ENCODE measurements around the gene QSOX2. TPM values are rescaled to one million over a fixed set of nuclear protein-coding genes. Genes with fewer than 3 reads are reported as not detected.

QSOX2 gene
- total RNA-seq, 2 donors from 2014 or later: 4.3 to 12.2 TPM

DNA sequence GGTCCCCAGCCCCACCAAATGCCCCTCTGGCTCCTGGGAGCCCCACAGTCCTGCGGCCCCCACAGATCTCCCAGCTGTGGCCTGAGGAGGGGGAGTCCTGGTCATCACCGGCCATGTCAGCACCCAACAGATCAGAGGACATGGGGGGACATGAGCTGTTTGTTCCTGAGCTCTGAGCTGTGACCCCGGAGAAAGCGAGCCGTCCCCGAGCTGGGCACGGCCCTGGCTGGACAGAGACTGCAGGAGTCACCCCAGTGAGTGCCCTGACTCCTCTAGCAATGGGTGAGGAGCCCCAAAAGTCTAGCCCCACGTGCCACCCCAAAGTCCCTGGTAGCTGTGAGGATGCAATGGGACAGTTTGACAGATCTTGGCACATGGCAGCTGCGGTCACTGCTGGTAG lies 32.6 kb upstream of the QSOX2 start:
- H3K4me1 ChIP-seq (replicated peaks): no peaks in the 10 kb centered on the region
- TF ChIP-seq POLR2A (IDR thresholded peaks at IDR 0.05) (no peak), CTCF (IDR thresholded peaks at IDR 0.05) (no peak), POLR2AphosphoS5 (IDR thresholded peaks at IDR 0.05) (no peak)
- peaks cover 2% of the 10 kb centered on the region for H3K27me3 ChIP-seq (replicated peaks; ENCODE audit: insufficient read depth)
- DNase-seq (ENCODE audit: low spot score): no peak
- H3K36me3 ChIP-seq: no peaks in the 10 kb centered on the region
- no peak overlapping the region for H3K27ac ChIP-seq
- WGBS: 90% methylated on average over 9 of the region's 9 CpGs
- no peaks in the 10 kb centered on the region for H3K9me3 ChIP-seq
- intact Hi-C loops (cut with DNase I): no loop called here
- no peak overlapping the region for H3K4me3 ChIP-seq

- H3K27ac ChIP-seq: no peak overlapping the region
- WGBS: 93% methylated on average over 14 of the region's 14 CpGs
- no peak overlapping the region for H3K4me3 ChIP-seq
- H3K36me3 ChIP-seq: no peaks in the 10 kb centered on the region
- no peaks in the 10 kb centered on the region for H3K9me3 ChIP-seq
- peaks cover 2% of the 10 kb centered on the region for H3K27me3 ChIP-seq (replicated peaks; ENCODE audit: insufficient read depth)
- no peak for DNase-seq (ENCODE audit: low spot score)
- no peaks in the 10 kb centered on the region for H3K4me1 ChIP-seq (replicated peaks)
- TF ChIP-seq POLR2A (IDR thresholded peaks at IDR 0.05) (no peak), POLR2AphosphoS5 (IDR thresholded peaks at IDR 0.05) (no peak), CTCF (IDR thresholded peaks at IDR 0.05) (no peak)
- intact Hi-C loops (cut with DNase I): no loop called here
Measured at GRCh38 chr9:136277746-136278145, 32.1 kb upstream of the QSOX2 start.

- no peak for DNase-seq (ENCODE audit: low spot score)
- no peak for TF ChIP-seq POLR2AphosphoS5 (IDR thresholded peaks at IDR 0.05)
- WGBS: 91% methylated on average over 11 of the region's 11 CpGs
- Histone ChIP-seq H3K9me3 (no peaks in the 10 kb centered on the region), H3K27ac (no peak overlapping the region), H3K4me1 (replicated peaks) (no peaks in the 10 kb centered on the region), H3K27me3 (replicated peaks; ENCODE audit: insufficient read depth) (peaks cover 2% of the 10 kb centered on the region), H3K4me3 (no peak overlapping the region), H3K36me3 (no peaks in the 10 kb centered on the region)
- intact Hi-C loops (cut with DNase I): no loop called here
Measured at GRCh38 chr9:136276716-136277115, 31.1 kb upstream of the QSOX2 start.

- Histone ChIP-seq H3K27me3 (replicated peaks; ENCODE audit: insufficient read depth) (peaks cover 2% of the 10 kb centered on the region), H3K4me1 (replicated peaks) (no peaks in the 10 kb centered on the region), H3K4me3 (no peak overlapping the region), H3K9me3 (no peaks in the 10 kb centered on the region), H3K36me3 (no peaks in the 10 kb centered on the region), H3K27ac (no peak overlapping the region)
- TF ChIP-seq CTCF (IDR thresholded peaks at IDR 0.05) (no peak), POLR2AphosphoS5 (IDR thresholded peaks at IDR 0.05) (no peak), POLR2A (IDR thresholded peaks at IDR 0.05) (no peak)
- DNase-seq (ENCODE audit: low spot score): no peak
- WGBS: 62% methylated on average over 18 of the region's 21 CpGs
- intact Hi-C loops (cut with DNase I): no loop called here
Measured at GRCh38 chr9:136275655-136276429, 30.2 kb upstream of the QSOX2 start.

DNA sequence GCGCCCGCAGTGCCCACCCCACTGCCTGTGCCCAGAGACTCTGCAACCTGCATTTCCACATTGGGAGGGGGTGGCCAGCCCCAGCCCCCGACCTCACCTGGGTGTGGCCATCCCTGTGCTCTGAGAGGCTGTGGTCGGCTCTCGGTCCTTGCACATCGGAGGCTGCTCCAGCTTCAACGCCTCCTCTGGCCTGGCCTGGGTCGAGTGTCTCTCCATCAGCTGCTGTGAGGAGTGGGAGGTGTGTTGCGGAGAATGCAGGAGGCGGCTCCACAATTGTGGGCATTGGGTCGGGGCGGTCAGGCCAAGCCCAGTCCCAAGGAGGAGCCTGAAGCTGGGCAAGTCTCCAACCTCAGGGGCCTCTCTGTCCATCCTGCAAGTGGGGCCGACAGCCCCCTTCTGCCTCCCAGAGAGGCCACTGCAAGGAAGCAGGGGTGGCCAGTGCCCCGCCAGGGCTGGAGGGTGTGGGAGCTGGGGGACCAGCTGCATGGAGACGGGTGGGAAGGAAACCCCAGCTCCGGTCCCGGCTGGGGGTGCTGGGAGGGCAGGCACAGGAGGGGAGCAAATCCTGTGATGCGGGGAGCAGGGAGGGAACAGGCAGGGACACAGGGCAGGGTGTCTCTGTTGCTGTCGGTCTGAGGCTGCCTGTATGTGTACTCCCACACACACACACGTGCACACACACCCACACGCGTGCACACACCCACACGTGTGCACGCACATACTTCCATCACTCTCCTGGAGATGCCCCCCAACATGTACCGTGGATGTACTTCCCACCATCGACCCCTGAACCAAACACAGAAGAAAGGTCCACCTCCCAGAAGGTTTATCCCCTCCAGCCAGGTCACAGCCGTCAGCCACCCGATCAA lies 29.4 kb upstream of the QSOX2 start:
- no peaks in the 10 kb centered on the region for H3K4me1 ChIP-seq (replicated peaks)
- intact Hi-C loops (cut with DNase I): no loop called here
- no peaks in the 10 kb centered on the region for H3K9me3 ChIP-seq
- no peak for DNase-seq (ENCODE audit: low spot score)
- no peak for TF ChIP-seq CTCF (IDR thresholded peaks at IDR 0.05)
- TF ChIP-seq POLR2AphosphoS5 (IDR thresholded peaks at IDR 0.05): no peak
- no peak for TF ChIP-seq POLR2A (IDR thresholded peaks at IDR 0.05)
- H3K27ac ChIP-seq: no peak overlapping the region
- WGBS: 59% methylated on average over 27 of the region's 28 CpGs
- H3K4me3 ChIP-seq: no peak overlapping the region
- no peaks in the 10 kb centered on the region for H3K36me3 ChIP-seq
- H3K27me3 ChIP-seq (replicated peaks; ENCODE audit: insufficient read depth): peaks cover 2% of the 10 kb centered on the region
